Stimulated activated CD8-positive, alpha-beta memory T cell treated with anti-CD3 and anti-CD28 coated beads, Interleukin-4, amount 100 ng/mL, for 4 hours (primary cell): ENCODE data around the gene ZBTB44.

Experiments used
- DNase-seq, 2 donors: peaks; one replicate each; pipeline ENCODE4 v3.0.0-alpha.2; 2020; ENCODE audit warnings: low read depth in 2 of 2, low spot score in 1 of 2

The ZBTB44 gene

GRCh38 chr11:130215531-130216220 lies 99.0 kb downstream of the ZBTB44 start:
- DNase-seq, result no peak

- DNase-seq, result no peak
These were observed 99.7 kb downstream of the ZBTB44 start for GRCh38 chr11:130214861-130215530.

GRCh38 chr11:130213979-130214281 lies 100.8 kb downstream of the ZBTB44 start:
- no peak for DNase-seq

- DNase-seq, result peak; percentile 32 to 52
These were observed 101.4 kb downstream of the ZBTB44 start for GRCh38 chr11:130213143-130213978.

- no peak for DNase-seq
These were observed 102.2 kb downstream of the ZBTB44 start for GRCh38 chr11:130212431-130212961.

GRCh38 chr11:130211781-130212401 lies 102.8 kb downstream of the ZBTB44 start:
- no peak for DNase-seq

- DNase-seq, result no peak
These were observed 103.6 kb downstream of the ZBTB44 start for GRCh38 chr11:130211144-130211543.

- no peak for DNase-seq
These were observed 104.5 kb downstream of the ZBTB44 start for GRCh38 chr11:130209954-130210854.

GRCh38 chr11:130209128-130209932 lies 105.4 kb downstream of the ZBTB44 start:
- no peak for DNase-seq

- no peak for DNase-seq
These were observed 106.2 kb downstream of the ZBTB44 start for GRCh38 chr11:130208241-130209127.

GRCh38 chr11:130206141-130206540 lies 108.6 kb downstream of the ZBTB44 start:
- DNase-seq, result no peak

GRCh38 chr11:130204703-130205095 lies 110.0 kb downstream of the ZBTB44 start:
- DNase-seq, result no peak

- DNase-seq, result no peak
These were observed 110.7 kb downstream of the ZBTB44 start for GRCh38 chr11:130203766-130204702.

- DNase-seq, result no peak
These were observed 111.7 kb downstream of the ZBTB44 start for GRCh38 chr11:130202818-130203689.

- DNase-seq, result no peak
These were observed 112.5 kb downstream of the ZBTB44 start for GRCh38 chr11:130202009-130202817.

- no peak for DNase-seq
These were observed 113.7 kb downstream of the ZBTB44 start for GRCh38 chr11:130201026-130201425.
